HepG2 (cell line): ENCODE measurements around the gene PEX5L.

ENCODE experiments used
- CREB1 ChIP-seq, 2 experiments: fragments of 450-650 bp in 1 of 2; IDR thresholded peaks; 2 replicates each; pipeline ENCODE4 v1.6.1; 2016 to 2017; ENCODE audit warnings: control low read depth in 1 of 2, mild to moderate bottlenecking in 1 of 2, missing compliant biosample characterization in 1 of 2, missing genetic modification characterization in 1 of 2
- POLR2AphosphoS5 ChIP-seq: IDR thresholded peaks from 2 replicates; pipeline ENCODE4 v1.6.1; 2012; ENCODE audit warnings: low read depth, low read length
- REST ChIP-seq, 2 experiments: IDR thresholded peaks; 2 replicates each; pipeline ENCODE4 v1.6.1; 2011 to 2012; ENCODE audit warnings: low read length in 2 of 2, borderline replicate concordance in 1 of 2, low read depth in 1 of 2, mild to moderate bottlenecking in 1 of 2, moderate library complexity in 1 of 2
- ZBTB49 ChIP-seq: sonication (generic); formaldehyde crosslinking; IDR thresholded peaks from 2 replicates; pipeline ENCODE4 v1.4.0; 2020; ENCODE audit warnings: missing genetic modification reagents, borderline replicate concordance

- TF ChIP-seq REST (IDR thresholded peaks at IDR 0.05; ENCODE audit: borderline replicate concordance in 1 of 2, low read depth in 1 of 2, low read length in 2 of 2) (no peak), CREB1 (IDR thresholded peaks at IDR 0.05) (no peak), CREB1 (CRISPR knock-in tag; IDR thresholded peaks at IDR 0.05) (no peak), POLR2AphosphoS5 (no peak), ZBTB49 (CRISPR knock-in tag) (no peak)
Measured at GRCh38 chr3:180082699-180083098, 46.0 kb upstream of the PEX5L start.
